H1 (cell line): Measurements from ENCODE around the gene LCN15. TPM values are rescaled to one million over a fixed set of nuclear protein-coding genes. Genes with fewer than 3 reads are reported as not detected.

Experiments
- CTCF ChIA-PET: fragments of 300-600 bp; sonication (Branson Sonifier 250); formaldehyde crosslinking; loops from one replicate; lab custom pipeline; 2021; ENCODE audit not compliant: partially characterized antibody; lab: Charles Lee
- POLR2A ChIA-PET: fragments of 300-600 bp; sonication (Branson Sonifier 250); formaldehyde crosslinking; loops from one replicate; lab custom pipeline; 2021; ENCODE audit warnings: inconsistent platforms; ENCODE audit not compliant: partially characterized antibody; lab: Charles Lee
- DNase-seq, 2 experiments: peaks; one replicate each; pipeline versions ENCODE4 v3.0.0 to v3.0.0-alpha.2; 2010 to 2022; ENCODE audit warnings: low spot score in 2 of 2, low read depth in 1 of 2, mixed read lengths in 1 of 2
- FAIRE-seq: peaks from 2 replicates; lab custom pipeline; 2011; peaks lifted over from hg19 to GRCh38; lab: Jason Lieb, UNC
- H2AFZ ChIP-seq: 2 replicates; pipeline ENCODE4 v1.8.1; 2012; ENCODE audit warnings: low read length, inconsistent platforms
- H2AK5ac ChIP-seq: 2 replicates; pipeline ENCODE4 v1.6.1; 2013; ENCODE audit warnings: low read depth, low read length
- H2BK120ac ChIP-seq: replicated peaks from 2 replicates; pipeline ENCODE3; 2013; ENCODE audit warnings: low read depth, low read length, inconsistent platforms
- H2BK12ac ChIP-seq: 2 replicates; pipeline ENCODE4 v1.6.1; 2013; ENCODE audit warnings: low read depth, low read length
- H2BK15ac ChIP-seq: 2 replicates; pipeline ENCODE4 v1.6.1; 2013; ENCODE audit warnings: low read length
- H2BK20ac ChIP-seq: 2 replicates; pipeline ENCODE4 v1.6.1; 2013; ENCODE audit warnings: low read length
- H2BK5ac ChIP-seq: 2 replicates; pipeline ENCODE4 v1.6.1; 2013; ENCODE audit warnings: low read depth, low read length
- H3K14ac ChIP-seq: 2 replicates; pipeline ENCODE4 v1.6.1; 2013; ENCODE audit warnings: inconsistent platforms; ENCODE audit not compliant: insufficient read length
- H3K18ac ChIP-seq: 2 replicates; pipeline ENCODE4 v1.6.1; 2013; ENCODE audit warnings: low read length; ENCODE audit errors: extremely low read depth
- H3K23ac ChIP-seq: 2 replicates; pipeline ENCODE4 v1.6.1; 2013; ENCODE audit warnings: inconsistent platforms; ENCODE audit not compliant: insufficient read length
- H3K23me2 ChIP-seq: 2 replicates; pipeline ENCODE4 v1.6.1; 2013; ENCODE audit warnings: low read depth, low read length
- H3K27ac ChIP-seq: 2 replicates; pipeline ENCODE4 v1.6.1; 2011; ENCODE audit warnings: low read depth, low read length, inconsistent platforms
- H3K27me3 ChIP-seq, 4 experiments: replicated peaks in 1 of 4; 1 replicate in 1 of 4; 2 replicates in 3 of 4; pipeline versions ENCODE4 v1.6.1 to v1.8.1; 2011 to 2013; ENCODE audit warnings: low read length in 3 of 4, mild to moderate bottlenecking in 3 of 4, inconsistent platforms in 2 of 4, mixed read lengths in 2 of 4, moderate library complexity in 1 of 4; ENCODE audit not compliant: control insufficient read depth in 3 of 4, insufficient read depth in 3 of 4; ENCODE audit errors: extremely low read depth in 1 of 4
- H3K36me3 ChIP-seq, 4 experiments: 2 replicates each; pipeline versions ENCODE4 v1.6.1 to v1.8.1; 2011 to 2013; ENCODE audit warnings: mild to moderate bottlenecking in 4 of 4, low read length in 3 of 4, moderate library complexity in 2 of 4, control low read depth in 1 of 4, inconsistent platforms in 1 of 4; ENCODE audit not compliant: insufficient read depth in 4 of 4, control insufficient read depth in 2 of 4
- H3K4ac ChIP-seq: replicated peaks from 2 replicates; pipeline ENCODE3; 2013; ENCODE audit warnings: low read length, low read depth, mixed read lengths, inconsistent platforms; ENCODE audit not compliant: insufficient read length
- H3K4me1 ChIP-seq, 4 experiments: replicated peaks in 1 of 4; 1 replicate in 1 of 4; 2 replicates in 3 of 4; pipeline versions ENCODE4 v1.6.1 to v1.8.1; 2011 to 2013; ENCODE audit warnings: low read length in 3 of 4, inconsistent platforms in 2 of 4, mixed read lengths in 1 of 4; ENCODE audit not compliant: insufficient read depth in 4 of 4, control insufficient read depth in 3 of 4
- H3K4me2 ChIP-seq, 2 experiments: 2 replicates each; pipeline versions ENCODE4 v1.6.1 to v1.8.1; 2011 to 2013; ENCODE audit warnings: low read depth in 2 of 2, low read length in 2 of 2, control low read depth in 1 of 2, inconsistent platforms in 1 of 2, mild to moderate bottlenecking in 1 of 2; ENCODE audit not compliant: insufficient read depth in 1 of 2
- H3K4me3 ChIP-seq, 4 experiments: fragments of 200-600, 300-600 bp in 1 of 4; sonication (generic), shearing (Covaris generic), sonication (Bioruptor Twin) in 1 of 4; 2 replicates each; pipeline versions ENCODE4 v1.5.1 to v1.8.1; 2011 to 2016; ENCODE audit warnings: low read length in 4 of 4, low read depth in 3 of 4, control low read depth in 2 of 4, inconsistent platforms in 2 of 4, mild to moderate bottlenecking in 2 of 4, mixed read lengths in 1 of 4, moderate library complexity in 1 of 4; ENCODE audit not compliant: insufficient read depth in 2 of 4; ENCODE audit errors: extremely low read depth in 1 of 4
- H3K56ac ChIP-seq: replicated peaks from 2 replicates; pipeline ENCODE3; 2013; ENCODE audit warnings: low read depth, mild to moderate bottlenecking, mixed read lengths, low read length, inconsistent platforms; ENCODE audit not compliant: insufficient read length
- H3K79me1 ChIP-seq: 2 replicates; pipeline ENCODE4 v1.6.1; 2013; ENCODE audit warnings: low read depth, low read length, control low read depth
- H3K79me2 ChIP-seq, 2 experiments: 2 replicates each; pipeline versions ENCODE4 v1.6.1 to v1.8.1; 2012 to 2013; ENCODE audit warnings: low read length in 2 of 2, mild to moderate bottlenecking in 2 of 2, inconsistent platforms in 1 of 2; ENCODE audit not compliant: insufficient read depth in 2 of 2, control insufficient read depth in 1 of 2
- H3K9ac ChIP-seq, 4 experiments: replicated peaks in 1 of 4; 1 replicate in 1 of 4; 2 replicates in 3 of 4; pipeline versions ENCODE4 v1.6.1 to v1.8.1; 2011 to 2013; ENCODE audit warnings: low read depth in 3 of 4, low read length in 3 of 4, control low read depth in 2 of 4, mild to moderate bottlenecking in 2 of 4, moderate library complexity in 2 of 4, inconsistent platforms in 1 of 4; ENCODE audit errors: extremely low read depth in 1 of 4
- H3K9me3 ChIP-seq, 2 experiments: 2 replicates each; pipeline versions ENCODE4 v1.6.1 to v1.8.1; 2012 to 2013; ENCODE audit warnings: mild to moderate bottlenecking in 2 of 2, moderate library complexity in 2 of 2, control low read depth in 1 of 2, inconsistent platforms in 1 of 2, low read depth in 1 of 2, low read length in 1 of 2, mixed read lengths in 1 of 2; ENCODE audit not compliant: insufficient read depth in 2 of 2
- H4K20me1 ChIP-seq, 2 experiments: replicated peaks in 1 of 2; 2 replicates each; pipeline versions ENCODE3 to v1.8.1; 2011 to 2013; ENCODE audit warnings: inconsistent platforms in 2 of 2, low read length in 2 of 2, mild to moderate bottlenecking in 1 of 2; ENCODE audit not compliant: insufficient read depth in 2 of 2, control insufficient read depth in 1 of 2
- H4K5ac ChIP-seq: 2 replicates; pipeline ENCODE4 v1.6.1; 2013; ENCODE audit warnings: low read length, low read depth, mixed read lengths, inconsistent platforms; ENCODE audit not compliant: insufficient read length
- H4K8ac ChIP-seq: 2 replicates; pipeline ENCODE4 v1.8.0; 2013; ENCODE audit warnings: mild to moderate bottlenecking, moderate library complexity, low read length, inconsistent platforms; ENCODE audit not compliant: insufficient read depth; ENCODE audit errors: extremely low read depth
- H4K91ac ChIP-seq: replicated peaks from 2 replicates; pipeline ENCODE3; 2013; ENCODE audit warnings: low read length, mixed read lengths, inconsistent platforms; ENCODE audit not compliant: insufficient read length
- CBX5 ChIP-seq: fragments of 300-800, 300-1000 bp; sonication (generic); IDR thresholded peaks from 2 replicates; pipeline ENCODE4 v1.7.1; 2016; ENCODE audit warnings: antibody characterized with exemption, low read length, low read depth
- CBX8 ChIP-seq: fragments of 300-800, 300-1000 bp; sonication (generic); IDR thresholded peaks from 2 replicates; pipeline ENCODE4 v1.7.1; 2016; ENCODE audit warnings: low read depth, low read length, borderline replicate concordance
- KDM1A ChIP-seq: fragments of 200-600, 300-600 bp; sonication (generic); IDR thresholded peaks from 2 replicates; pipeline ENCODE4 v1.7.1; 2016; ENCODE audit warnings: mild to moderate bottlenecking, low read length, borderline replicate concordance
- KDM5A ChIP-seq: fragments of 200-600 bp; IDR thresholded peaks from 2 replicates; pipeline ENCODE4 v1.7.1; 2012; ENCODE audit warnings: mild to moderate bottlenecking, low read length, inconsistent platforms, mixed read lengths
- MAFK ChIP-seq: IDR thresholded peaks from 2 replicates; pipeline ENCODE4 v1.6.1; 2012; ENCODE audit warnings: low read depth, mild to moderate bottlenecking, improper control_type of control experiment, low read length
- NANOG ChIP-seq: IDR thresholded peaks from 2 replicates; pipeline ENCODE4 v1.6.1; 2011; ENCODE audit warnings: low read length, low read depth, mild to moderate bottlenecking, inconsistent platforms; ENCODE audit not compliant: insufficient read depth, poor library complexity, severe bottlenecking
- NRF1 ChIP-seq: IDR thresholded peaks from 2 replicates; pipeline ENCODE4 v1.6.1; 2011; ENCODE audit warnings: mild to moderate bottlenecking, low read depth, low read length, improper control_type of control experiment
- POLR2A ChIP-seq, 2 experiments: IDR thresholded peaks; 1 replicate in 1 of 2; 2 replicates in 1 of 2; pipeline ENCODE4 v1.6.1; 2011; ENCODE audit warnings: low read depth in 2 of 2, low read length in 2 of 2, mild to moderate bottlenecking in 2 of 2; ENCODE audit errors: control extremely low read depth in 1 of 2
- POU5F1 ChIP-seq: IDR thresholded peaks from 2 replicates; pipeline ENCODE4 v1.6.1; 2011; ENCODE audit warnings: low read depth, mild to moderate bottlenecking, low read length, moderate library complexity
- RXRA ChIP-seq: IDR thresholded peaks from 2 replicates; pipeline ENCODE4 v1.6.1; 2011; ENCODE audit warnings: low read depth, mild to moderate bottlenecking, low read length, moderate library complexity; ENCODE audit not compliant: insufficient read depth
- SIRT6 ChIP-seq: IDR thresholded peaks from one replicate; pipeline ENCODE4 v1.7.1; 2012; ENCODE audit warnings: low read length, inconsistent platforms
- SIX5 ChIP-seq: IDR thresholded peaks from 2 replicates; pipeline ENCODE4 v1.6.1; 2011; ENCODE audit warnings: mild to moderate bottlenecking, low read depth, low read length
- SP2 ChIP-seq: IDR thresholded peaks from 2 replicates; pipeline ENCODE4 v1.6.1; 2012; ENCODE audit warnings: mild to moderate bottlenecking, low read length, inconsistent platforms
- YY1 ChIP-seq: IDR thresholded peaks from 2 replicates; pipeline ENCODE4 v1.6.1; 2011; ENCODE audit warnings: low read depth, mild to moderate bottlenecking, low read length
- WGBS, 2 experiments: shearing (Covaris generic) in 1 of 2; methylation state at CpG; one replicate each; pipeline versions ENCODE4 v1.1.6 to v1.1.7; 2013 to 2015; ENCODE audit warnings: low lambda C conversion rate in 2 of 2, mixed read lengths in 2 of 2, inconsistent platforms in 1 of 2, low coverage in 1 of 2, missing lambda C conversion rate in 1 of 2; ENCODE audit not compliant: insufficient replicate concordance in 2 of 2, insufficient coverage in 1 of 2, insufficient read length in 1 of 2; ENCODE audit errors: extremely low coverage in 1 of 2, missing lambda C conversion rate in 1 of 2; 5-methylcytosine and 5-hydroxymethylcytosine counted together
- polyA plus RNA-seq, 7 experiments: library from polyadenylated mRNA; depleted of rRNA in 3 of 7; stranded (reverse) in 5 of 7; unstranded in 2 of 7; fragments of >200 nt in 5 of 7; fragments of 200-250 nt in 2 of 7; gene quantifications; 1 replicate in 5 of 7; 2 replicates in 1 of 7; 4 replicates in 1 of 7; pipeline versions ENCODE4 v1.2.1 to v1.2.3, GENCODE V29; 2011 to 2013; ENCODE audit warnings: missing spikeins in 2 of 7, mixed read lengths in 2 of 7
- total RNA-seq: library from RNA; stranded (reverse); fragmentation: NEBNext Ultra II Directional; extraction: Animal tissue kit (Norgen Biotek cat#: 25700); gene quantifications from 2 replicates; pipeline ENCODE4 v1.2.1, GENCODE V29; 2021

The LCN15 gene
- total and polyA plus RNA-seq, 2 of the 8 experiments (the other 6 are each of a cell fraction or from before 2014, with no cell fraction given), result 0.08 to 0.47 TPM

GRCh38 chr9:136776947-136777346 is 12.6 kb upstream of the LCN15 start:
- no peak overlapping the region for H3K23ac ChIP-seq
- H3K79me1 ChIP-seq, result no peaks in the 10 kb centered on the region
- no peaks in the 10 kb centered on the region for H3K36me3 ChIP-seq
- no peaks in the 10 kb centered on the region for H4K20me1 ChIP-seq
- H4K91ac ChIP-seq, result no peak overlapping the region
- H3K14ac ChIP-seq, result no peak overlapping the region
- H3K56ac ChIP-seq, result no peak overlapping the region
- no peak overlapping the region for H3K4me2 ChIP-seq
- TF ChIP-seq CBX8, result no peak
- TF ChIP-seq KDM1A, result no peak
- TF ChIP-seq NANOG, result no peak
- TF ChIP-seq SIRT6, result no peak
- TF ChIP-seq MAFK, result no peak
- TF ChIP-seq POLR2A (IDR thresholded peaks at IDR 0.05; ENCODE audit: control extremely low read depth in 1 of 2, low read depth in 2 of 2, low read length in 2 of 2), result no peak
- no peak for TF ChIP-seq SIX5
- TF ChIP-seq YY1, result no peak
- TF ChIP-seq POU5F1, result no peak
- no peak for TF ChIP-seq KDM5A
- TF ChIP-seq SP2, result no peak
- no peak for TF ChIP-seq NRF1
- no peak for TF ChIP-seq CBX5
- no peak for TF ChIP-seq RXRA
- H3K4ac ChIP-seq, result no peak overlapping the region
- no peak overlapping the region for H4K5ac ChIP-seq
- ChIA-PET POLR2A (interaction anchor here (0.6 to 1.7 kb wide), 5 partner anchors 45 to 80 kb away, joined by 3 to 6 read pairs (median 3); no protein-coding TSS in a partner anchor), CTCF (interaction anchor here (0.9 to 8.0 kb wide), 6 partner anchors 9 to 171 kb away, joined by 3 to 88 read pairs (median 18); partner anchors contain the start of genes LCN15 and LCN8)
- no peak overlapping the region for H2AFZ ChIP-seq
- no peak overlapping the region for H3K27ac ChIP-seq
- no peak overlapping the region for H3K4me3 ChIP-seq
- H4K8ac ChIP-seq, result no peak overlapping the region
- no peak overlapping the region for H2BK120ac ChIP-seq
- DNase-seq (no peak), FAIRE-seq (no peak)
- no peak overlapping the region for H3K9ac ChIP-seq
- H3K9me3 ChIP-seq, result peaks cover 0 to 7% of the 10 kb centered on the region in 2 experiments
- no peaks in the 10 kb centered on the region for H3K79me2 ChIP-seq
- H3K18ac ChIP-seq, result no peak overlapping the region
- H2BK20ac ChIP-seq, result no peak overlapping the region
- H3K4me1 ChIP-seq, result no peaks in the 10 kb centered on the region
- no peaks in the 10 kb centered on the region for H3K23me2 ChIP-seq
- H2BK5ac ChIP-seq, result no peak overlapping the region
- H2AK5ac ChIP-seq, result no peak overlapping the region
- no peak overlapping the region for H2BK15ac ChIP-seq
- H3K27me3 ChIP-seq, result peaks cover 0 to 4% (median 1%) of the 10 kb centered on the region in 4 experiments; a peak in 3 of 7 replicates
- WGBS, 2 experiments, result 92% methylated on average over 7 of the region's 7 CpGs; no CpG with 5 or more reads in 1 of the 2 experiments
- no peak overlapping the region for H2BK12ac ChIP-seq
